ENCODE results near the gene ARHGAP26.

Gene ARHGAP26, protein sequence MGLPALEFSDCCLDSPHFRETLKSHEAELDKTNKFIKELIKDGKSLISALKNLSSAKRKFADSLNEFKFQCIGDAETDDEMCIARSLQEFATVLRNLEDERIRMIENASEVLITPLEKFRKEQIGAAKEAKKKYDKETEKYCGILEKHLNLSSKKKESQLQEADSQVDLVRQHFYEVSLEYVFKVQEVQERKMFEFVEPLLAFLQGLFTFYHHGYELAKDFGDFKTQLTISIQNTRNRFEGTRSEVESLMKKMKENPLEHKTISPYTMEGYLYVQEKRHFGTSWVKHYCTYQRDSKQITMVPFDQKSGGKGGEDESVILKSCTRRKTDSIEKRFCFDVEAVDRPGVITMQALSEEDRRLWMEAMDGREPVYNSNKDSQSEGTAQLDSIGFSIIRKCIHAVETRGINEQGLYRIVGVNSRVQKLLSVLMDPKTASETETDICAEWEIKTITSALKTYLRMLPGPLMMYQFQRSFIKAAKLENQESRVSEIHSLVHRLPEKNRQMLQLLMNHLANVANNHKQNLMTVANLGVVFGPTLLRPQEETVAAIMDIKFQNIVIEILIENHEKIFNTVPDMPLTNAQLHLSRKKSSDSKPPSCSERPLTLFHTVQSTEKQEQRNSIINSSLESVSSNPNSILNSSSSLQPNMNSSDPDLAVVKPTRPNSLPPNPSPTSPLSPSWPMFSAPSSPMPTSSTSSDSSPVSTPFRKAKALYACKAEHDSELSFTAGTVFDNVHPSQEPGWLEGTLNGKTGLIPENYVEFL
- total RNA-seq, result 14.6 to 28.2 (median 24.0) reads per million in 3 experiments

DNA sequence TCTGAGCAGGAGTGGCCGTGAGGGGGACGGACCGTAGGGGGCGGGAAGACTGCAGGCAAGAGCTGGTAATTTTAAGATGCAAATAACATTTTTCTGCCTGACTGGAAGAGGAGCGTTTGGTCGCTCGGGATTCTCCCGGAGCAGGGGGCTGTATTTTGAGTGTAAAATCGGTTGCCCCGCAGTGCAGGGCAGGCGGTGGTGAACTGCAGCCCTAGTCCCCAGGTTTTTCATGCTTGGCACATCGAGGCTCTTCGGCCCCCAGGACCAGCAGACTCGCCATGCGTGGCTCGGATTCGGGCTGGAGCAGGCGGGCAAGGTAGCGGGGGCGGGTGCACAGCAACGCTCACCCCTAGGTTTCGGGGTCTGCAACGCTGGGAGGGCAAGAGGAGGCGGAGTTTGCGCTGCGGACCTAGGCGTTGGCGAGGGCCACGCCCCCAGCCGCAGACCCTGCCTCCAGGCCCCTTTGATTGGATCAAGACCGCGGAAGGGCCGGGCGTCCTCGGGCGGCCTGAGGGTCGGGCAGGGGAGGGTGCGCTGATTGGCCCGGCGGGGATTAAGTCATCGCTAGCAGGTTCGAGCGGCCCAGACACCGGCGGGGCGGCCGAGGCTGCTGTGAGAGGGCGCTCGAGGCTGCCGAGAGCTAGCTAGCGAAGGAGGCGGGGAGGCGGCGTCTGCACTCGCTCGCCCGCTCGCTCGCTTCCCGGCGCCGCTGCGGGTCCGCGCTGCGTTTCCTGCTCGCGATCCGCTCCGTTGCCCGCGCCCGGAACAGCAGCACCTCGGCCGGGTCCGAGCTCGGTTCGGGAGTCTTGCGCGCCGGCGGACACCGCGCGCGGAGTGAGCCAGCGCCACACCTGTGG, at the start of gene ARHGAP26:
TSS of gene ARHGAP26 (plus strand) at position 585 of the 857 bp plus-strand sequence. CDS start 385 bp downstream, outside the sequence.
- peak; percentile 87 for DNase-seq

DNA sequence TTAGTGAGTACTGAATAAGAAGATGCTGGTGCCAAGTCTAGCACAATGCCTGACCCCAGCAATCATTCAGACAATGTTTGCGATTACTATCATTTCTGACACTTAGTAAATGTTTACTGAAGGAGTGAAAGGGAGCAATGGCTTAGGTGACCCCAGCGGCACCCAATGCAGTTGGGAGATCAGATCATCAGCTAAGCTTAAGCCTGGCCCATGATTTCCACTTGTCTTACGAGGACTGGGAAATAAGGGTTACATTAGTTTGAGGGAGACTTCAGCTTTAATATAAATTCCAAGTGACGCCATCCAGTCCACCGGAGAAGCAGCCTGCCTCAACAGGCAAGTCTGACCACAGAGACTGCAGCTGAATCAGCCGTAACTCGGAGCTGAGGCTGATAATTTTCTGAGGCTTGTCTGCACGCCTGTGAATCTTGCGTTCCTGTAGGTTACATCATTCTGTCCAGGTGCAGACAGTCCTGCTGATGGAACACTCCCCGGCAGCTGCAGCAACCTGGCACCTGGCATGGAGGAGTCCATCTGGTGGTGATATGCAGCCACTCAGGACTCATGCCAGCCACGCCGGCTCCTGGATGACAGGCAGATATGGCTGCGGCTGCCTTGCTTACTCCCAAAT, 49.4 kb upstream of the ARHGAP26 start:
- DNase-seq, result no peak

- DNase-seq, result no peak
Measured at GRCh38 chr5:142722146-142722545, 48.0 kb upstream of the ARHGAP26 start.

DNA sequence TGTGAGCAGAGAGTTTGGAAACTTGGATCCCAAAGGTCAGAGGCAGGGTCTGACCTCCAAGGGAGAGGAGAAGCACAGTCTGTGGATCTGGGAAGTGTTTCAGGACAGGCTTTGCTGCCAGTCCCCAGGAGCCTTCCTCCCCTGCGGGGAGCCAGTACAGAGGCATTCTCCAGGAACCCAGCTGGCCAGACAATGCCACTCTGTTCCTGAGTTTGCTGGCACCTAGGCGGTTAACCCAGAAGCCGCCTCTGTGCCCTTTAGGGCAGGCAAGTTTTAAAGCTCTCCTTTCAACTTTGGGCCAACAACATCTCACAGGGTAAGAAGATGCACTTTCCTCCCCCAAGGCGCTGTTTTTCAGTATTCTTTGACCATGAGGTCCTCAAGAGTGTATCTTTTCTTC, 47.3 kb upstream of the ARHGAP26 start:
- DNase-seq, result no peak

GRCh38 chr5:142724821-142725220, 45.4 kb upstream of the ARHGAP26 start:
- no peak for DNase-seq

GRCh38 chr5:142725231-142726187, 44.7 kb upstream of the ARHGAP26 start:
- no peak for DNase-seq

DNA sequence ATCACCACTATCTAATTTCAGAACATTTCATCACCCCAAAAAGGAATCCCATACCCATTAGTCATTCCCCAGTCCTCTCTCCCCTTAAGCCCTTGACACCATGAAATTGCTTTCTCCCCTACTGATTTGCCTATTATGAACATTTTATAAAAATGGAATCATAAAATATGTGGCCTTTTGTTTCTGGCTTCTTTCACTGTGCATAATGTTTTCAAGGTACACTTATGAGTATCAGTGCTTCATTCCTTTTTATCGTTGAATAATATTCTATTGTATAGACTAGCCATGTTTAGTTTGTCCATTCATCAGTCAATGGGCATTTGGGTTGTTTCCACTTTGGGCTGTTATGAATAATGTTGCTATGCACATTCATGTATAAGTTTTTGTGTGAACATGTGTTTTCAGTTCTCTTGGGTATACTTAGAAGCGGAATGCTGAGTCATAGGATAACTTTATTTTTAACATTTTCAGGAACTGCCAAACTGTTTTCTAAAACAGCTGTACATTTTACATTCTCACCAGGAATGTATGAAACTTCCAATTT, 43.9 kb upstream of the ARHGAP26 start:
- DNase-seq, result no peak

DNA sequence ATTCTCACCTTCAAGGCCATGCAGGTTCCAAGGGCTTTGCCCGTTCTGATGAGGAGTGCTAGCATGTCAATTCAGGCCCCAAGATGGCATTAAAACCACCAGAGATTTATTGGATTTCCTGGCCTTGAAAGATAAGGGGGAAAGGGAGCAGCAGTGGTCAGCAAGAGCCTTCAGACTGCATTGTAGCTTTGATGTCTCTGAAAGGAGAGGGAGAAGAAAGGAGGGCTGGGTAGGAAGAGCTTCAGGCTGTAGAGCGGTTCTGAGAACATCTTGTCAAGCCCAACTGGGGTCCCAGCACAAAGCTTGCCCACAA, 42.5 kb upstream of the ARHGAP26 start:
- DNase-seq, result no peak

- DNase-seq, result no peak
Measured at GRCh38 chr5:142735323-142736246, 34.6 kb upstream of the ARHGAP26 start.

DNA sequence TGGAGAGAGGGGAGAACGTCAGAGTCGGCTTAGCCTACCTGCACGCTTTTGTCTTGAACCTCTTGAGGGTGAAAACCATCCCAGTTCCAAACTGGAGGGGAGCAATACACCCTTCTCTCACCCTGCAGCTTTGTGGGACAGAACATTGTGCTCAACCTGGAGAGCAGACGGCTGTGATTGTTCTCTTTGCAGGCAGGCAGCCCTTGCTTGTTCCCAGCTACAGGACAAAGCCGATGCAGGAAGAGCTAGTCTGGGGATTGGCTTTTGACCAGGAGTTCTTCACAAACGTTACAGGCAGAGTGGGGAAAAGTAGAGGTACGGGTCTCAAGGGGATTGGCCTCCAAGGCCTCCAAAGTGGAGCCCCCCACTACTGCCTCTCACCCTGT, 33.9 kb upstream of the ARHGAP26 start:
- DNase-seq, result no peak

DNA sequence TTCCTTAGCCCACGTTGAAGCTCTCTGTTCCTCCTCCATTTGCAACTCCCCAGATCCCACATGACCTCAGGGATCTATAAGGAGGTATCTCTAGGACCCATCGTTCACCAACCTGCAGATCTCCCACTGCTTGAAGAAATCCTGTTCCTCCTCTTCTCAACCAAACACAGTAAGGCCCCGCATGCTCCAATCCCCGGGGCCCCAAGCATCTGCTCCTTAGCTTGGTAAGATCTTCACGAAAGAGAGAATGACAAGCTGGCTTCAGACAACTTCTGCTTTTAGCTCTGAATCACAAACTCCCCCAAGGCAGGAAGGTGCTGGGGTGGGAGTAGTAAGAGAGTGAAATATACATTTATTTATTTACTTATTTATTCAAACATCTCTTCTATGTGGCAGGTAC, 33.0 kb upstream of the ARHGAP26 start:
- DNase-seq, result no peak

DNA sequence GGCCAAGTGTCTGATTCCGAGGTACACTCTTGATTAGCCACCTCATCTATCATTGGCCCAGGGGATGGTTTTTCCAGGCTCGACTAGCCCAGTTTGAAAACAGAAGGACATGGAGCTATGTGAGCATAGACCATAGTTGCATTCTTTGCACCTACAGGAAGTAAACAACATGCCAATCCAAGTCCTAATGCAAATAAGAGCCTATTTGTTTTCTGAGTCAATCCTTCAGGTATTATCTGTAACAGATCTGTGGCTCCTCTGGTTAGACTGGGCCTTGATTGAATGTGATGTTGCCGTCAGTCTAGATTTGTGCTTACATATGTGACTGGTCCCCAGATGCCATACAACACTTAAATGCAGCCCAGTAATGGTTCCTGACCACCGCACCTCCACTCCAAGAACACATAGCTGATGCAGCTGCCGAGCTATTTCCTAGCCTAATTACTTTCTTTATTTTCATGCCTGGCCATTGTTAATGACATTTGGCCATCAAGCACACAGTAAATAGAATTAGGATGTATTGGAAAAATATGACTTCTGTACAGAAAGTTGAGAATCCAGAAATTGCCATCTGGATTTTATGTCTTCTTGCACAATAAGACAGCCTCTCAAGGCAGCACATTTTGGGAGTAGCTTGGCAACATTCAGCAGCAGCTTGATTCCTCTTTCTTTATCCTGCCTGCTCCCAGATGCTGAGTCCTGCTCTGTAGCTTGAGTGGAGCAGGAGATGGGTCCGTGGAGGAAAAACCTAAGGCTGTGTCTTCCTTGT, 29.5 kb upstream of the ARHGAP26 start:
- no peak for DNase-seq

DNA sequence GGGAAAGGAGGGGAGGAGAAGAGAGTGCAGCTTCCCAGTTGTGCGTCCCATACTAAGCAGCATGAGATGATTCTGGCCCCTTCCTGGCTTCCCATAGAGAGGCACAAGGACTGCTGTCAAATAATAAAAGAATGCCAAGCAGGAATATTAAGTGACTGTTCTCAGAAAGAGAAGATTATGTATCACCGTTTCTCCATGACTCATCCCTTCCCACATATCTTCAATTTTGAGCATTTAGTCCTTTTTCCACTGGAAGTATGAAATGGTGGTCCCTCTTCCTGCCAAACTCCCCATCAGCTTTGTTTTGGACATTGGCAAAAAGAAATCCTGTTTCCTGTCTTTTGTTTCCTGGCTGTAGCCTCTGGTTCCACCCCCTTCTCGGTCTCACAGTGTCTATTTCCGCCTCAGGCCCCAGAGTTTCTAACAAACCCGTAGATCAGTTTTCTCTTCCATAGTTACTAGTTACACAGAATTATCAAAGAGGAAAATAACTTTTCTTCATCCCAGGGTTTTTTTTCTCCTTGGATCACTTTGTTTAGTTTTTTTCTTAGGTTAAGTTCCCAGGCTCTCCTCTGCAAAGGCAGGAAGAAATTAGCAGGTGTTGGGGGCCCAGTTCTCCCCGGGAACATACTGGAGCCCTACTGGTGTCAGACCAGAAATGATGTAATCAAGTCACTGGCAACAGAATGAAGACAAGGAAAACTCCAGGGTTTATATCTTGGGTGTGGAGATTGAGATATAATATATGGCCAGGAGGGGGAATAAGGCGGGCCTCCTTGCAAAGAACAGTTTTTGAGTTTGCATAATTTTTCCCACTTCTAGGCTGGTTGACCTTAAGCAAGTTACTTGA, 26.4 kb upstream of the ARHGAP26 start:
- no peak for DNase-seq

DNA sequence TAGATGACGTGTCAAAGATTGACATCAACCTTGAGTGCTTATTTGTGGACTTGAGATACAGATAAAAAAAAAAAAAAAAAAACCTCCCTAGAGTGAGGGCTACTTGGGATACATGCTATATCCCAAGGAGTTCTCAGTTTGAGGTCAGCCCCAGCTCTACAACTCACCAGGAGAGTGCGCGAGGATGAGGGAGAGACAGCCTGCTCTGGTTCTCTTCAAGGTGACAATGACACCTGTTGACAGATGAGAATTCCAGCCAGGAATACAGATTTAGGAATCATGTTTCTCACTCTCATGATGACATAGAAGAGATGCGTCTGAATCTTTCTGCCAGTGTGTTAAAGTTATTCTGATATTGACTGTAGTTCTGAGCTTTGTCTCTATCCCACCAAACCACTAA, 24.9 kb upstream of the ARHGAP26 start:
- DNase-seq, result no peak

DNA sequence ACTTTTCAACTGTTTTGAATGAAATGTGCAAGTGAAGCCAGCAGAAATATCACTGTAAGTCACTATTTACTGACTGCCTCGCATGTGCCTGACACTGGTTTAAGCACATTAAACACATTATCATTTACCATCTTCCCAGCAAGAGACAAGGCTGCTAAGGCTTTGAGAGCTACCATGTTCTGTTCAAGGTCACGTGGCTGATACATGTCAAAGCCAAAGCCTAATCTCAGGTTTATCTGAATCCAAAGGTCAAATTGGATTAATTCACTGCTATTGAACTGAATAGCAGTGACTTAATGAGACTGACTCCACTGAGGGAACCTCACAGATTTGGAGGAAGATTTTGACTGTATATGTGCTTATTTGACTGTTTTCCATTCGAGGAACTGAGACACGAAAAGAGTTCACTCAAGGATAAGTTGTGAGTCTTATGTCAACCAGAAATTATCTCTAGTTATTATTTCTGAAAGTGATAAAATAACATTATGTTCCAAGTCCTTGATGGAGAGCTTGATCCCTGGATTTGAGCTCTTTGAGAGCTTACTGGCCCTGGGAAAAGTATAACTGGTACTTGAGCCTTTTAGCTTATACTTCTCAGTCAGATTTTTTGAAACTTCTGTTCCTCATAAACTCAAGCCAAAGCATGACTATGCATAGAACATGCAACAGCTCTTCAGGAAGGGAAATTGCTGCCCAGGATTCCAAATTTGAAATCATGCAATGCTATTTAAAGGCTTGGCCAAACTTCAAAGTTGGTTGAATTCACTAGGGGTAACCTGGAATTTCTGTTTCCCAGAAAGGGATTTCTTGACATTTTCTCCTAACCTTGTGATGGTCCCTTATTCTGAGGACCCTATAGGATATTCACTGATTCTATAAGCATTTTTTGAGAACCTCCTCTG, 23.4 kb upstream of the ARHGAP26 start:
- DNase-seq, result no peak

- no peak for DNase-seq
Measured at GRCh38 chr5:142748132-142748531, 22.0 kb upstream of the ARHGAP26 start.

- DNase-seq, result peak; percentile 33
Measured at GRCh38 chr5:142748568-142749249, 21.5 kb upstream of the ARHGAP26 start.
